SIG-M5 treated with dmso at 0.1 percent for 504 hours (cell line): ENCODE measurements around the gene TRAM2.

Experiments used
- DNase-seq: peaks from one replicate; lab custom pipeline; 2025; ENCODE audit not compliant: unreplicated experiment; lab: John Stamatoyannopoulos, UW

Gene TRAM2

GRCh38 chr6:52595000-52595795, 18.3 kb upstream of the TRAM2 start:
- DNase-seq: peak; percentile 69

GRCh38 chr6:52594221-52594620, 17.4 kb upstream of the TRAM2 start:
- DNase-seq: no peak

GRCh38 chr6:52591832-52592231, 15.0 kb upstream of the TRAM2 start:
- no peak for DNase-seq

GRCh38 chr6:52590152-52590891, 13.5 kb upstream of the TRAM2 start:
- no peak for DNase-seq

- no peak for DNase-seq
These were observed 11.8 kb upstream of the TRAM2 start for GRCh38 chr6:52588710-52589091.

- no peak for DNase-seq
These were observed 11.3 kb upstream of the TRAM2 start for GRCh38 chr6:52588087-52588709.

GRCh38 chr6:52587001-52587400, 10.1 kb upstream of the TRAM2 start:
- DNase-seq: no peak

- DNase-seq: no peak
These were observed 7.3 kb upstream of the TRAM2 start for GRCh38 chr6:52584203-52584602.

GRCh38 chr6:52582996-52583395, 6.1 kb upstream of the TRAM2 start:
- no peak for DNase-seq

GRCh38 chr6:52582446-52582845, 5.6 kb upstream of the TRAM2 start:
- DNase-seq: no peak

GRCh38 chr6:52580905-52581304, 4.0 kb upstream of the TRAM2 start:
- no peak for DNase-seq

- DNase-seq: no peak
These were observed 2.3 kb upstream of the TRAM2 start for GRCh38 chr6:52579006-52579660.

GRCh38 chr6:52577778-52578463, 1.1 kb upstream of the TRAM2 start:
- peak; percentile 39 for DNase-seq

GRCh38 chr6:52576392-52577021, 353 bp downstream of the TRAM2 start:
- DNase-seq: peak; percentile 14

- no peak for DNase-seq
These were observed 837 bp downstream of the TRAM2 start for GRCh38 chr6:52576054-52576391.

GRCh38 chr6:52575502-52575892, 1.4 kb downstream of the TRAM2 start:
- no peak for DNase-seq

GRCh38 chr6:52574709-52575501, 2.0 kb downstream of the TRAM2 start:
- peak; percentile 35 for DNase-seq

GRCh38 chr6:52573295-52573694, 3.6 kb downstream of the TRAM2 start:
- DNase-seq: no peak

GRCh38 chr6:52572536-52572935, 4.3 kb downstream of the TRAM2 start:
- no peak for DNase-seq
